GM04504 (cell line): Measurements from ENCODE around the gene TXNDC2.
"Not testable (repeated sequence)": the region's sequence is repeated elsewhere in the genome, so short reads cannot be mapped to it uniquely, and the experiment has no call there.

Experiments
- DNase-seq: peaks from one replicate; pipeline ENCODE4 v3.0.0-alpha.2; 2012; ENCODE audit warnings: low read depth

Gene TXNDC2

DNA sequence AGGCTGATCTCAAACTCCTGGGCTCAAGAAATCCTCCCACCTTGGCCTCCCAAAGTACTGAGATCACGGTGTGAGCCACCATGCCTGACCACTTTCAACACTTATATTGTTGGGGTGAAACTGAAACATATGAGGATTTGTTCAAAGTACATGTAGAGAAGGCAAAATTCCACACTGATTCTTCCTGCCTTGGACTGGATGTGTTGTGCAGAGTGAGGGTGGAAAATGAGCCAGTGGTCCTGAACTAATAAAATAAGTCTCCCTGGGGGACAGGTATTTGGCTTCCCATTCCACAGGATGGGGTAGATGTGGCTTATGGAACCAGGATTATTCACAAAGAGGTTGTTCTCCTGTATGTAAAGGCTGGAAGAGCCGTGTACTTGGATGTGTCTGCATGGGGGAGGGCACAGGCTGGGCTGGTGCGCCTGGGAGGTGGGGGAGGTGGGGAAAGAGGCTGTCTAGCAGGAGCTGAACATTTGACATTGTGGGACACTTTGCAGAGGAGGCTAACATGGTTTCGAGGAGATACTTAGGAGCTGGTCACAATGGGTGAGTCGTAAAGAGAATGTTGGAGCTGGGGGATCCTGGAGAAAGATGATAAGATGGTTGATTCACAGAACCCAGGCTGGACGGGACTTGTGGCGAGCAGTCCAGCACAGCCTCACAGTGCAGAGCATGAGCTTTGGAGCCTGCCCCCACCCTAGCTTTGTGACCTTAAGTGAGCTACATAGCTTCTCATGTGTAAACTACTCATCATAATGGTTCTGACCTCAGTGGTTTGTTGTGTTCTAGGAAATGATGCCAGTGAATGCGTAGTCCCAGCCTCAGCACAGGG, at the start of gene TXNDC2:
TSS of gene TXNDC2 (plus strand) at position 804 of the 835 bp plus-strand sequence. CDS start 708 bp downstream, outside the sequence.
- no peak for DNase-seq

DNA sequence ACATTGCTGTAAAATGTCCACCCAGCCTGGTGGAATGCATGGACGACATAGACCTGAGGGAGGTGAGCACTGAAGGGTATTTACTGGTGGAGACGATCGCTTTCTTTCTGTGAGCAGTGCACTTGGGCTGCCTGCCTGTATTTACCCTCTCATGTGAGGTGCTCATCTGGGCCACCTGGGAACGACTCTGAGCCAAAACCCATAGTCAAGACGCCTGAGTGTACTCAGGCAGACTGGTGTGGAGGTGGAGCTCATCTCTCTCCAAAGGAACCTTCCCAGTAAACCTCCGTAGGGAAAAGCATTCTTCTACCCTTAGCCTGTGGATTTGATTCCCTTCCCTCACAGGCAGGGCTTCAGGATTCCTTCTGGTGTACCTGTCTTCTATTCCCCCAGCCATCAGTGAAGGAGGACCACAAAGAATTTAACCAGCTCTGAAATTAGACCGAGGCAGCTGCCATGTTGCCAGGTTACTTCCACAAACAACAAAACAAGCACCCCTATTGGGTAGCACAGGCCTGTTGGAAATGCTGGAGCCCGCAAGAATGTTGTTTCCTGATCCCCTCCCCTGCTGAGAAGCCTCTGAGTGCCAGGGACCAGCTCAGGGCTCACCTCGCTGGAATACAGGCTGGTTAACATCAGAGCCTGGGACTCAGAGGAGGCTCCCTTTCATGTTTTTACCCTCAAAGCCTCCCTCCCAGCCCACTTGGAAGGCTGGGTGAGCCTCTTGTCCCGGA, 47.5 kb upstream of the TXNDC2 start:
- DNase-seq, result peak; percentile 69

DNA sequence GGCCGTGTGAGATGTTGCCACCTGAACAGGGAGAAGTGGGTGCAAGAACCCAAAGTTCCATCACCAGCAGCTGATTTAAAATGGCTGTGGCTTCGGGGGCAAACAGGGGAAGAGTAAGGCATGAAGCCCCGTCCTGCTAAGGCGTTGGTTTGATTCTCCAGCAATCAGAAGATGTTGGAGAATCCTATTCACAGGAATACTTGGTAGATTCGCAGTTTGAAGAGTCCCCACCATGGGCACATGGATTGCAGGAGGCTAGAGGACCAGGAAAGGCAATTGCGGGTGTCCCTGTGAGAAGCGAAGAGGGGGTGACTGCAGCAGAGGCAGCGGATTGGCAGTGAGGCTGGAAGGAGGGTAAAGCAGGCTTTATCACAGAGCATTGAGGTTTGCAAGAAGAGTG, 46.6 kb upstream of the TXNDC2 start:
- DNase-seq, result no peak

DNA sequence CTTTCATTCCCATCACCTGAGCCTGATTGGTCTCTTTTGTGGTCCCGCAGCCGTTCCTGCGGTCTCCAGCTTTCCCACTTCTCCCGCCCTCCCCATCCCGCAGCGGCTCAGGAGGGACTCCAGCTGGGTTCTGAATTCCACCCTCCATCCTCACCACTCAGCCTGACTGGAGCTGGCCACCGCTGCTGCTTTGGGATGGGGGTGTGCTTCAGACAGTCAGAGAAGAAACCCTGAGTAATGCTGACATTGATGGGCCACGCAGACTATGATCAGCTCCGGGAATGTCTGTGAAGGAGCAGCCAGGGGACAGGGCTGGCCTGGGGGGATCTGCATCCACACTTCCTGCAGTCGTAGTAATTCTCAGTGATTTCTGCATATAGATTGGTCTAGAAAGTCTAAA, 45.9 kb upstream of the TXNDC2 start:
- no peak for DNase-seq

DNA sequence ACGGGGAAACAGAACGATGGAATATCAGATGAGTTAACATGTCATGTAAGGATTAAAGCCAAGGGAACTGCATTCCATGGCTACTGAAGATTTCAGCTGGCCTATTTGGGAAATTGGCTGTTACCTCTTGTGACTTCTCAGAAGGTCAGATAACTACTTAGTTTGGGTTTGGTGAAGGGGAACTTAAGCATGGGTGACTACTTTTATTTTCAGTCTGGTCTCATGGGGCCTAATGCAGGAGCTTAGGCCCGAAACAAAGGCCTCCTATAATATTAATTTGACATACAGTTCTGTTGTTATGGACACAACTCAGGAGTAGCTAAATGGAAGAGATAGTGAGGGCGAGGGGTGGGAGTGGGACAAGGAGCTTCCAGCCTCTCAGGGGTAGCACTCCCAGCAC, 44.0 kb upstream of the TXNDC2 start:
- no peak for DNase-seq

DNA sequence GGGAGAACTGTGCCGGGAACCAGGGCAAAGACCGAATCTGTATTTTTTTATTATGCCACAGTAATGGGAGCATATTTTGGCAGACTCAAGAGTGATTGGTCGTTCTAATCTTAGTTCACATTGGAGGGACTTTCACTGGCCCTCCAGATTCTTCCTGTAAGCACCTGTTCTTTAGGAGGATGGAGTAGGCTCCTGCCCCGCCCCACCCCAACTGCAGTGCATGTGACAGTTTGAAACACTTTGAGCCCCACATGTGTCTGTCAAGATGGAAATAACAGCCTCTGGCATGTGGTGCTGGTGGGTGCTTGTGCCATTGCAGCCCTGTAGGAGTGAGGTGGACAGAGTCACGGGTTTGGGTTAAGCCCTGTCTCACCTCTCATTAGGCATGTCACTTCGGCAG, 43.3 kb upstream of the TXNDC2 start:
- DNase-seq, result no peak

DNA sequence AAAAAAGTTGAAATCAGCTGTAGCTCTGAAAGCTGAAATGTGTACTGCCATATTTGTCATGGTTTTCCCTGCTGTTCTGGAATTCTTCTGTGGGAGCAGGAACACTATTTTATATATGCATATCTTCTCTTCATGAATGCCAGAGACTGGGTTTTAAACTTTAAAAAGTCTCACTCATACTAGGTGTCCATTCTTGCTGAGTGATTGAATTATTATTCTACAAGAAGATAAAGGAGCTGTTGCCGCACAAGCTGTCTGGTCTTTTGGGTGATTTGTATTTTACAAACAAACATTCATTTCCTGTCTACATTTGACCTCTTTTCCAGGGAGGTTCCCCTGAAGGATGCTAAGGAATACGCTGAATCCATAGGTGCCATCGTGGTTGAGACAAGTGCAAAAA, 40.5 kb upstream of the TXNDC2 start:
- DNase-seq, result no peak

DNA sequence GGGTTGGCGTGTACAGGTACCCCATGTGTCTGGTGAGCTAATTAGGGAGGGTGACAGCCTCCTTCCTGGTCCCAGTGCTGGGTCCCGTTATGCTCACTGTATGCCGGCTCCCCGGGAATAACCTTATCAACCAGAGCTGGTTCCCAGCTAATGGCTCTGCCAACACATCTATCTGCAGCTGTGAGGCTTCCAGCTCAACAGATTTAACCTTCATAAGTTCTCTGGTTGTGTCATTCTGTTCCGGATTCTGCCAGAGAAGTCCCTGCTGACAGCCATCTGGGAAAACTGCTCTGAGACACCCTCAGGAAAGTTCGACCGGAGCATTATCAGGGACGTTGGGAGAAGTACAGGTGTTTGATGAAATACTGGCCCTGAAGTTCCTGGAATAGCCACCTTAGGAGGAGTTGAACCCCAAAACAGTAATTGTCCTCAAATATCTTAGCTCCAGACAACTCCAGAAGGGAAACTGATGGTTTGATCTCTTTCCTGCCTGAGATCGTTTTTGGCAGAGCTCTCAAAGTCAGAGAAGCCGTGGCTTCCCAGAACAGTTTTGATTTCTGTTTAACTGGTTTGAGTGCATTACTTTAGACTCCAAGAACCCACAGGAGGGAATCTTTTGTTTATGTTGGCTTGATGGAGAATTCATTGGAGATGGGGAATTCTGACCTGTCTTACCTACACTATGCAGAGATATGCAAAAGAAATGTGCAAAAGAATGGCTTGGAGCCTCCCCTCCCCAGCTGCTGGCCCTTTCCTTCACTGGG, 39.4 kb upstream of the TXNDC2 start:
- no peak for DNase-seq

DNA sequence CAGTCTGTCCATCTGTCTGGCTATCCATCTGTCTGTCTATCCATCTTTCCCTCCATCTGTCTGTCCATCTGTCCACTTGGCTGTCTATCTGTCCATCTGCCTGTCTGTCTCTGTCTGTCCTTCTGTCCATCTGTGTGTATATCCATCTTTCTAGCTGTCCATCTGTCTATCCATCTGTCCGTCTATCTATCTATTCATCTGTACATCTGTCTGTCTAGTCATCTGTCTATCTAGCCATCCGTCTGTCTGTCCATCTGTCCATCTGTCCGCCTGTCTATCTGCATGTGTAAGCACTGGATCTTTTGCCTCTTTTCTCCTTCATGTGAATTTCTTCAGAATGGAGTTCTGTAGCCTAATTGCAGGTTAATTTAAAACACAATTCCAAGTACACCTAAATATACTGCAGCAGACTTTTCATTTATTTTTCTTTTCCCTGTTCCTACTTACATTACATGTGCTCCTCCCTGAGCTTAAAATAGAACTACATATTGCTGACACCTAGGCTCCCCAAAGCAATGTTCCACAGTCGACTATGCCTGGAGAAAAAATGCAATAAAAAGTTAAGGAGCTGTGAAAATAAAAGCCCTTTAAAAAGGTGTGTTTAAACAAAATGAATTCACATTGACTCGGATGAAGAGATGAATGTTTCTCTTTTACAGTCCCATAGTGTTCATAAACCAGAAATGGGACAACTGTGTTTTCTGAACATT, 37.4 kb upstream of the TXNDC2 start:
- no peak for DNase-seq

DNA sequence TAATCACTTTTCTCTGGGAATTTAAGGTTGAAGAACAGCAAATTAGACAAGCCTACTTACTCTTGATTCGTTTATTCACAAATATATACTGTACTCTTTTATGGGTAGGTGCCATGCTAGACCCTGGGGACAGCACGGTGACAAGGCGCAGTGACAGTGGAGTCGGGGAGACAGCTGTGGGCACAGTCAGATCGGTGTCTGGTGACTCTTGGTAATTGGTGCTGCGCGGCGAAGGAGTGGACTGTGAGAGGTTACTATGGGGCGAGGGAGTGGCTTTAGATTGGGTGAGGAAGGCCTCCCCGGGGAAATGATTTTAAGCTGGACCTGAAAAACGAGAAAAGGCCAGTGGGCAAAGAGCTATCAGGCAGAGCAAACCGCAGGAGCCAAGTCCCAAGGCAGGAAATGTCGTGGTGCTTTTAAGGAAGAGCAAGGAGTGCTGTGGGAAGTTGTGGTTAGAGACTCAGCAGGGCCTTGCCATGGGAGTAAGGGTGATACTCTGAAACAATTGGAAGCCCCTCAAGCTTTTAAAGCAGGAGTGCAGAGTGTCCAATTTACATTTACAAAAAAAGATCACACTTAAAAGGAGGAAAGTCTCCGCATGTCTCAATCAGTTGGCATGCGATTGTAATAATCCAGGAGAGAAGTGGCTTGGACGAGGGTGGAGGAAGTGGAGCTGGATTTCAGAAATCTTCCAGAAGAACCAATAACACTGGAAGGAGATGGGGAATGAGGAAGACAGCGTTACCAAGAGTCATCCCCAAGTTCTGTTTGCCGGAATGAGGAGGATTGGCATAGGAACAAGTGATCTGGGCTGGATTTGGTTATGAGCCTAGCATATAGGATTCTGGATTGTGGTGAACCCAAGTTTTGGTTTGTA, 36.1 kb upstream of the TXNDC2 start:
- DNase-seq, result no peak

DNA sequence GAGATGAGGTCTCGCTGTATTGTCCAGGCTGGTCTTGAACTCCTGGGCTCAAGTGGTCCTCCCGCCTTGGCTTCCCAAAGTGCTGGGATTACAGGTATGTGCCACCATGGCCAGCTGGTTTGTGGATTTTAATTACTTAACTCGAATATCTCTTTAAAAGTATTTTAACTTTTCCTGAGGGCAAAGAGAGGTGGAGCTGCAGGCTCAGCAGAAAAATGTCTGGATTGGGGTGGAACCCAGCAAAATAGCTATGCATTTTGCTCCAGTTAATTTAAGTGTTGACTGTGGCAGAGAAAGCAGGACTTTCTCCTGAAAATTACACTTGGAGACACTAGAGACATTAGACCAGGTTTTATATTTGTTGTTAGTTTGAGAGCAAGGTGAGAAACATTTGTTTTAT, 35.5 kb upstream of the TXNDC2 start:
- DNase-seq, result no peak

DNA sequence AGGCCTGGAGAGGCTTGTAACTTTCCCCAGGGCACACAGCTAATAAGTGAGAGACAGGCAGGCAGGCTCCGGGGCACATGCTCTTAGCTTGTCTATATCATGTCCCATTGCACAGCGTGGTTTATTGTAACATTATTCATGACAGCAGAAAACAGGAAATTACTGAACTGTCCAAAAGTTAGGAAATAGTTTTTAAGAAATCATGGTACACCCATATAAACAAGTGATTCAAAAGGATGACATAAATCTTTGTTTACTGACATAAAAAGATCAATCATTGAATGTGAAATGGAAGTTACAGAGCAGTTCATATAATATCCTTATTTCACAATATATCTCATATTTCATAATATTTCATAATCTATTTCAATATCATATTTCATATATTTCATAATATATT, 34.3 kb upstream of the TXNDC2 start:
- no peak for DNase-seq

DNA sequence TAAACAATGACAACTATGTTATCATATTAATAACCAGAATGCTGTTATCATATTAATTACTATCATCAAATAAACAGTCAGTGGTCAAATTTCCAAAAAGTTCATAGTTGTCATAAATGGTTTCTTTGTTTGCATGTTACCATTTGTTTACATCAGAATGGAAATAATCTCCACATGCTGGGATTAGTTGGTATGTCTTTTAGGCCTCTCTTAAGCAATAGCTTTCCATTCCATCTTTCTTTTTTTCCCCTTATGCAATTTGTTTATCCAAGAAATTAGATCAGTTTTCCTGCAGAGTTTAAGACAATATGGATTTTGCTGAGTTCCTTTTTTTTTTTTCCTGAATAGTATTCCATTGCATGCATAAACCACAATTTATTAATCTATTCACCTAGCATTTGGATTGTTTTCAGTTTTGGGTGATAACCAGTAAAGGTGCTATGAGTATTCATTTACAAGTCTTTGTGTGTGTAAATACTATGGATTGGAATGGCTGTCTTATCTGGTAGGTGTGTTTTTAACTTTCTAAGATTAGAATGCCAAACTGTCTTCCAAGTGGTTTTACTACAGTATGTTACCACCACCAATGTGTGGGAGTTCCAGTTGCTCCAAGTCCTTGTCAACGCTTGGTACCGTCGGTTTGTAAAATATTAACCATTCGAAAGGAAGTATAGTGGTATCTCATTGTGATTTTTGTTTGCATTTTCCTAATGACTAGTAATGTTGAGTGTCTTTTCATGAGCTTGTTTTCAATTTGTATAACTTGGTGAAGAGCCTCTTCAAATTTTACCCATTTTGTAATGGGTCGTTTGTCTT, 33.3 kb upstream of the TXNDC2 start:
- DNase-seq, result no peak

DNA sequence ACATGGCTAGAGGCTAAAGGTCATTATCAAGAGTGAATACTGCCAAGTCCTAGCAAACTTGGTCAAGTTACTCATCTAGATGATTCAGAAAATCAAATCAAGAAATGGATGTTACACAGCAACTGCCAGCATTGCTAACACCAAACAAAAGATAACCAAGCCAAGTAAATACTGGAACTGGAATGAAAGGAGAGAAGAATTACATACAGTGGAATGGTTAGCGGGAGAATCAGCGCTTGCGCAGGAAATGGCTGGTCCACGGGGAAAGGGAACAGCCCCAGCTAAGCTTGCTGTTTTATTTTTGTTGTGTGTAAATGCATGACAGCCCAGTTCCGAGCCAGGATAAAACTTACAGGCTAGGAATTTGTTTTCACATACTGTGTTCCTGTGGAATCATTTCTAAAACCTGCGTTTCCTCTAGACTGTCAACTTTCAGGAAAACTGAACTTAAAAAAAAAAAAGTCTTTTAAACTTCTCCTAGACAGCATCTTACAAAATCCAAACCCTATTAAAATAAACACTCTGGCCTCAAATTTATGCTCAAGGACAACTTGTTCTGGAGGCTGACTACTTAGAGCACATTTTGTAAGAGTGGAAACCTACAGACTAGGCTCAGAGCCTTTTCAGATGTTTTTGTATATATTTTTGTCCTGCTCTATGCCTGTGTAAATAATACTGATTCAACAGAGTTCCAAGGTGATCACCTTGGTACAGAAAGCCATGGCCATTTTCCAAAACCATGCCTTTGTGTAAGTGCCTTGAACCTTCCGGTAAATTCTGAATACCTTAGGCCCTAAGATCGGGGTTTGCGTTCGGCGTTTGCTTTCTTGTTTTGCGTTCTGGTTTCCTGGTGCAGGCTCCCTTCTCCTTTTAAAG, 30.7 kb upstream of the TXNDC2 start:
- DNase-seq, result no peak

DNA sequence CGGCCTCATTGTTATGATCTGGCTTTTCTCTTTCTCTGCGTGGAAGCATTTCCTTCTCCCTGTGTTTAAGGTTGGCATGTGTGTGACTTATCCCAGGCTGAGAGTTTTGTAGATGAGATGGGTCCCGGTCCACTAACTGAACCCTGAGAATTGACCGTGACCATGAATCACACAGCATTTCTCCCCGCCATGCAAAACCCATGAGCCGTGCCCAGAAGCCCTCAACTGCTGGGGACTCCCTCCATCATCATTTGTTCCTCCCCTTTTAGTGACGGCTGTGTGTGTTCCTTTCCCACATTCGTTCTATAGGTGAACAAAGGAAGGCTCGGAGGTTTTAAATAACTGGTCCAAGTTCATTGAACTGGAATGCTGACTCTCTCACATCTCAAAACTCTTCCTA, 30.1 kb upstream of the TXNDC2 start:
- no peak for DNase-seq

DNA sequence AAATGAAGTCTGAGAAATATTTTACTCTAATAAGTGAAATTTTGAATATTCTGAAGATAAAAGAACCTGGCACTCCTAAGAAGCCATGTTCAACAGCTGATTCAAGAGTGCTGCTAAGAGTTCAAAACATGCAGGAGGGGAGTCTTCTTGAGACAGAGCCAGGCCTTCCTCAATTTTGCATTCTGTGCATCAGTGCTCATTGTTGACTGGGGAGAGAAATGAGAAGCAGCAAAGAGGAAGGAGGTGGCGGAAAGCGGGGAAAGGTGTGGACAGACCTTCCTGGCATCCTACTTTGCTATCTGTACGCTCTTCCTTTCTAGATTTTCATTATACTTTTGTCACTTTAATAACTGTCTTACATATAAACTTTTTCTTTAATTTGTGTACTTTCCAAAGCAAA, 29.7 kb upstream of the TXNDC2 start:
- DNase-seq, result no peak

DNA sequence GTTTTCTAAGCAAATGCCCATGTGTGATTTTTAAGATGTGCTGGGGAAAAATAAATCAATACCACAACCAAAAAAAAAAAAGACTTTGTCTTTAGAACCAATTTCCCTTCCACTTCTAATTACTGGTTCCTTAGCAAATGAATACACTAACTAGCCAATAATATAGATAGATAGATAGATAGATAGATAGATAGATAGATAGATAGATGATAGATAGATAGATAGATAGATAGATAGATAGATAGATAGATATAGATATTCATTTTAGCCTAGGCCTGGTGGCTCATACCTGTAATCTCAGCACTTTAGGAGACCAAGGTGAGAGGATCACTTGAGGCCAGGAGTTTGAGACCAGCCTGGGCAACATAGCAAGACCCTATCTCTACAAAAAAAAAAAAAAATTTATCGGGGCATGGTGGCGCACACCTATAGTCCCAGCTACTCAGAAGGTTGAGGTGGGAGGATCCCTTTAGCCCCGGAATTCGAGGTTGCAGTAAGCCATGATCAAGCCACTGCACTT, 28.2 kb upstream of the TXNDC2 start:
- DNase-seq, result not testable (repeated sequence)

DNA sequence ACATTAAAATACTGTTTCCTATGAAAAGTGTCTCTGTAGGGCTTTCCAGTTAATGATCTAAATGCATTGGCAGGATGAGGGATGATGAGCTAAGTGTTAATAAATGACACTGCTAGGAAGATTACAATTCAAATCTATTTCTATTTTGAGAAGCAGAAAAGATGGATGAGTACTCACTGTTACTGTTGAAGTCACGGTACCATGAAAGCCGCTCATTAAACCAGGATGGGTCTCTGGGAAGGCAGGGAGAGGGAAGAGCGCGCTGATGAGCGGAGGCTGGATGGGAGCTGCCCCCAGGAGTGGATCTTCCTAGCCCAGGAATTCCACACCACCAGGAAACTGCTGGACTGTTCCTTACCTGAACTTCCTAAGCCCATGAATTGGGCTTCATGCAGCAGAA, 27.1 kb upstream of the TXNDC2 start:
- DNase-seq, result no peak

DNA sequence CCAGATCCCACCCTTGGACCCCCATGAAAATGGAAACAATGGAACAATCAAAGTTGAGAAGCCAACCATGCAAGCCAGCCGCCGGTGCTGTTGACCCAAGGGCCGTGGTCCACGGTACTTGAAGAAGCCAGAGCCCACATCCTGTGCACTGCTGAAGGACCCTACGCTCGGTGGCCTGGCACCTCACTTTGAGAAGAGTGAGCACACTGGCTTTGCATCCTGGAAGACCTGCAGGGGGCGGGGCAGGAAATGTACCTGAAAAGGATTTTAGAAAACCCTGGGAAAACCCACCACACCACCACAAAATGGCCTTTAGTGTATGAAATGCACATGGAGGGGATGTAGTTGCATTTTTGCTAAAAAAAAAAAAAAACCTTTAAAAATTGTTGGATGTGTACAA, 26.5 kb upstream of the TXNDC2 start:
- DNase-seq, result no peak
